H1 (cell line): ENCODE measurements around the gene GRK5. TPM values are rescaled to one million over a fixed set of nuclear protein-coding genes. Genes with fewer than 3 reads are reported as not detected.

Experiments used
- BRCA1 ChIP-seq: IDR thresholded peaks from 2 replicates; pipeline ENCODE4 v1.6.1; 2012; ENCODE audit warnings: low read depth, low read length, improper control_type of control experiment
- CHD2 ChIP-seq: IDR thresholded peaks from 2 replicates; pipeline ENCODE4 v1.6.1; 2012; ENCODE audit warnings: low read length, improper control_type of control experiment
- EP300 ChIP-seq, 2 experiments: IDR thresholded peaks; 1 replicate in 1 of 2; 2 replicates in 1 of 2; pipeline ENCODE4 v1.6.1; 2011 to 2012; ENCODE audit warnings: low read depth in 2 of 2, low read length in 2 of 2, mild to moderate bottlenecking in 2 of 2, borderline replicate concordance in 1 of 2, inconsistent platforms in 1 of 2, moderate library complexity in 1 of 2
- GABPA ChIP-seq: IDR thresholded peaks from 2 replicates; pipeline ENCODE4 v1.6.1; 2011; ENCODE audit warnings: mild to moderate bottlenecking, low read length, moderate library complexity, borderline replicate concordance; ENCODE audit not compliant: insufficient read depth
- MAX ChIP-seq: IDR thresholded peaks from 2 replicates; pipeline ENCODE4 v1.6.1; 2012; ENCODE audit warnings: inconsistent platforms
- RNF2 ChIP-seq: fragments of 200-900, 300-1000 bp; sonication (generic); IDR thresholded peaks from 2 replicates; pipeline ENCODE4 v1.7.1; 2016; ENCODE audit warnings: borderline replicate concordance, low read depth, mild to moderate bottlenecking, antibody characterized with exemption, low read length; ENCODE audit not compliant: poor library complexity, severe bottlenecking; ENCODE audit errors: missing control alignments
- USF2 ChIP-seq: IDR thresholded peaks from 2 replicates; pipeline ENCODE4 v1.6.1; 2011; ENCODE audit warnings: low read length, improper control_type of control experiment
- polyA plus RNA-seq, 7 experiments: library from polyadenylated mRNA; depleted of rRNA in 3 of 7; stranded (reverse) in 5 of 7; unstranded in 2 of 7; fragments of >200 nt in 5 of 7; fragments of 200-250 nt in 2 of 7; gene quantifications; 1 replicate in 5 of 7; 2 replicates in 1 of 7; 4 replicates in 1 of 7; pipeline versions ENCODE4 v1.2.1 to v1.2.3, GENCODE V29; 2011 to 2013; ENCODE audit warnings: missing spikeins in 2 of 7, mixed read lengths in 2 of 7
- total RNA-seq: library from RNA; stranded (reverse); fragmentation: NEBNext Ultra II Directional; extraction: Animal tissue kit (Norgen Biotek cat#: 25700); gene quantifications from 2 replicates; pipeline ENCODE4 v1.2.1, GENCODE V29; 2021

The GRK5 gene
- total and polyA plus RNA-seq, 2 of the 8 experiments (the other 6 are each of a cell fraction or from before 2014, with no cell fraction given) = 0.54 to 2.5 TPM

GRCh38 chr10:119498889-119499676, 291.7 kb downstream of the GRK5 start (continued):
- TF ChIP-seq RNF2 = no peak
- TF ChIP-seq USF2 = no peak
- TF ChIP-seq MAX = no peak
- no peak for TF ChIP-seq BRCA1
- no peak for TF ChIP-seq EP300 (IDR thresholded peaks at IDR 0.05; ENCODE audit: borderline replicate concordance in 1 of 2, low read depth in 2 of 2, low read length in 2 of 2)
- TF ChIP-seq CHD2 = no peak
- TF ChIP-seq GABPA = no peak
